CD4-positive, CD25-positive, alpha-beta regulatory T cell (primary cell): ENCODE results near the gene FBXO22. TPM values are rescaled to one million over a fixed set of nuclear protein-coding genes. Genes with fewer than 3 reads are reported as not detected.
A peak's percentile ranks its signal among the peaks of the same experiment; 100 is the strongest.

Source experiments
- ATAC-seq, 2 donors: fragments of 150-1000 bp; cut with Tn5 transposase; one replicate each; pipeline ENCODE4 v1.10.0; 2021; ENCODE audit warnings: low read depth in 2 of 2, moderate number of reproducible peaks in 2 of 2, moderate library complexity in 1 of 2
- DNase-seq, 3 donors: peaks; one replicate each; pipeline versions ENCODE4 v3.0.0 to v3.0.0-alpha.2; 2012 to 2022; ENCODE audit warnings: mixed read lengths in 1 of 3
- H3K27ac ChIP-seq: one replicate; pipeline ENCODE4 v1.7.0; 2013; ENCODE audit warnings: mild to moderate bottlenecking, low read length; ENCODE audit not compliant: insufficient read depth, poor library complexity, severe bottlenecking
- H3K27me3 ChIP-seq: one replicate; pipeline ENCODE4 v1.7.0; 2013; ENCODE audit warnings: low read length; ENCODE audit not compliant: control insufficient read depth, insufficient read depth
- H3K36me3 ChIP-seq: one replicate; pipeline ENCODE4 v1.7.0; 2013; ENCODE audit warnings: mild to moderate bottlenecking, low read length, moderate library complexity; ENCODE audit not compliant: control insufficient read depth, insufficient read depth
- H3K4me1 ChIP-seq: 2 replicates; pipeline ENCODE4 v1.7.0; 2013; ENCODE audit warnings: mild to moderate bottlenecking, low read length; ENCODE audit not compliant: insufficient read depth, control insufficient read depth, poor library complexity, severe bottlenecking
- H3K4me3 ChIP-seq: one replicate; pipeline ENCODE4 v1.7.0; 2013; ENCODE audit warnings: low read depth, mild to moderate bottlenecking, low read length, moderate library complexity
- H3K9me3 ChIP-seq, 2 experiments: 1 replicate in 1 of 2; 2 replicates in 1 of 2; pipeline ENCODE4 v1.7.0; 2013; ENCODE audit warnings: low read length in 2 of 2, mild to moderate bottlenecking in 1 of 2, moderate library complexity in 1 of 2; ENCODE audit not compliant: control insufficient read depth in 2 of 2
- H3K27ac Mint-ChIP-seq, 3 donors: one replicate each; pipeline ENCODE4 v1.8.0; 2020 to 2022; ENCODE audit warnings: mild to moderate bottlenecking in 3 of 3, mixed read lengths in 3 of 3, moderate library complexity in 2 of 3
- H3K27me3 Mint-ChIP-seq: one replicate; pipeline ENCODE4 v1.8.0; 2022; ENCODE audit warnings: mild to moderate bottlenecking, mixed read lengths
- H3K36me3 Mint-ChIP-seq: one replicate; pipeline ENCODE4 v1.8.0; 2020; ENCODE audit warnings: mixed read lengths
- H3K4me1 Mint-ChIP-seq, 4 donors: one replicate each; pipeline ENCODE4 v1.8.0; 2020 to 2022; ENCODE audit warnings: mixed read lengths in 4 of 4, mild to moderate bottlenecking in 1 of 4
- H3K4me3 Mint-ChIP-seq, 4 donors: one replicate each; pipeline ENCODE4 v1.8.0; 2020 to 2022; ENCODE audit warnings: mild to moderate bottlenecking in 4 of 4, mixed read lengths in 4 of 4, moderate library complexity in 3 of 4
- H3K9me3 Mint-ChIP-seq, 7 donors: one replicate each; pipeline ENCODE4 v1.8.0; 2020 to 2022; ENCODE audit warnings: mixed read lengths in 7 of 7, mild to moderate bottlenecking in 3 of 7, moderate library complexity in 2 of 7
- polyA plus RNA-seq, 4 donors: library from polyadenylated mRNA; unstranded; fragments of 300-500 nt; fragmentation: Illumina TruSeq; gene quantifications; one replicate each; pipeline ENCODE4 v1.2.3, GENCODE V29; 2021
- total RNA-seq: library from RNA; stranded (reverse); gene quantifications from one replicate; pipeline ENCODE4 v1.2.3, GENCODE V29; 2022

FBXO22 gene
- total and polyA plus RNA-seq, 5 donors from 2014 or later = 11.3 to 27.3 (median 19.8) TPM

DNA sequence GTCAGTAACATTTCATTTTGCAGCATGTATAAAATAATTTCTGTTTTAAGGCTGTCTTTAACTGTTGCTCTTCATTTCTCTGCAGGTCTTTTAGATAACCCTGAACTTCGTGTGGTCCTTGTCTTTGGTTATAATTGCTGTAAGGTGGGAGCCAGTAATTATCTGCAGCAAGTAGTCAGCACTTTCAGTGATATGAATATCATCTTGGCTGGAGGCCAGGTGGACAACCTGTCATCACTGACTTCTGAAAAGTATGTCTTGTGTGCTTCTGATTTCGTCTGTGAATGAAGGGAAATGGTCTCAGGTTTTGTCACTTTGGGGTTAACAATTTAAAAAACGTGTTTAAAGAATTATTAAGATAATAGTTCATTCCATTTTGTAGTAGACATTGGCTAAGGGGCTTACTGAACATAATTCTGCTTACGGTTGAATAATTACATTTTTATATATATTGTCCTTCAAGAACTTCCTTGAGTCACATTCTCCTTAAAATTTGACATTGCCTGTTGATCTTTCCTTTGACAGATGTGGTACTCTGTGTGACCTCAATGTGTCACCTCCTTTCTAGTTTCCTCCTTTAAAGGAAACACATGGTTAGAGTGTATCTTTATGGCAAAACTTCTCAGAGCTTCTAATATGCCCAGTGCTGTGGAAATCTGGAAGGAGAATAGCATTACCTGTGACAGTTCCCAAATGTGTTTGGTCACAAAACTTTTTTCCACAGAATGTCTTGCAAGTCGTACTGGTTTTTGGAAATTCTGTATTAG, 26.3 kb downstream of the FBXO22 start:
- no peak for ATAC-seq
- H3K27me3 Mint-ChIP-seq = no peaks in the 10 kb centered on the region
- Histone ChIP-seq H3K27ac (no peak overlapping the region), H3K27me3 (no peaks in the 10 kb centered on the region), H3K4me3 (no peak overlapping the region), H3K9me3 (no peaks in the 10 kb centered on the region), H3K4me1 (no peaks in the 10 kb centered on the region), H3K36me3 (peaks cover 46% of the 10 kb centered on the region)
- H3K9me3 Mint-ChIP-seq = no peaks in the 10 kb centered on the region
- H3K36me3 Mint-ChIP-seq = peaks cover 60% of the 10 kb centered on the region
- no peak for DNase-seq
- no peak overlapping the region for H3K4me3 Mint-ChIP-seq
- peaks cover 0 to 21% (median 9%) of the 10 kb centered on the region in 4 donors for H3K4me1 Mint-ChIP-seq
- no peak overlapping the region for H3K27ac Mint-ChIP-seq

DNA sequence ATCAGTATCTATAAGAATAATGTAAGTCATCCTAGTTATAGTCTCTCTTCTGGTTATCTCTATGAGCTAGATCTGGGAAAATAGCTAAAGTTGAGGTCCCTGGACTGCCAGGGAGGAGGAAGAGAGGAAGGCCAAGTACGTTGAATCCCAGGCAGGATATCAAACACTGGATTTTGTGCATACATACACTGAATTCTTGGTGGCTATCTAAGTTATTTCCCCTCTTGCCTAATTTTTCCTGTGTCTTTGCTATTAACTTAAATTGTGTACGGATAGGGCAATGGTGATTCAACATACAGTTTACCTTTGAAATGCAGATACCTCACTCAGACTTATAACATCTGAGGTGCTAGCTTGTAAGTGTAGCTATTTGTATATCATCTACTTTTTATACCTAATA, 27.2 kb downstream of the FBXO22 start:
- Histone ChIP-seq H3K36me3 (peaks cover 42% of the 10 kb centered on the region), H3K27ac (no peak overlapping the region), H3K4me1 (no peaks in the 10 kb centered on the region), H3K27me3 (no peaks in the 10 kb centered on the region), H3K4me3 (no peak overlapping the region), H3K9me3 (no peaks in the 10 kb centered on the region)
- Mint-ChIP-seq H3K4me3 (no peak overlapping the region), H3K36me3 (peaks cover 59% of the 10 kb centered on the region), H3K4me1 (peaks cover 0 to 18% (median 3%) of the 10 kb centered on the region in 4 donors), H3K27ac (no peak overlapping the region), H3K9me3 (peaks cover 0 to 2% (median 0%) of the 10 kb centered on the region in 7 donors), H3K27me3 (no peaks in the 10 kb centered on the region)
- ATAC-seq (no peak), DNase-seq (no peak)

DNA sequence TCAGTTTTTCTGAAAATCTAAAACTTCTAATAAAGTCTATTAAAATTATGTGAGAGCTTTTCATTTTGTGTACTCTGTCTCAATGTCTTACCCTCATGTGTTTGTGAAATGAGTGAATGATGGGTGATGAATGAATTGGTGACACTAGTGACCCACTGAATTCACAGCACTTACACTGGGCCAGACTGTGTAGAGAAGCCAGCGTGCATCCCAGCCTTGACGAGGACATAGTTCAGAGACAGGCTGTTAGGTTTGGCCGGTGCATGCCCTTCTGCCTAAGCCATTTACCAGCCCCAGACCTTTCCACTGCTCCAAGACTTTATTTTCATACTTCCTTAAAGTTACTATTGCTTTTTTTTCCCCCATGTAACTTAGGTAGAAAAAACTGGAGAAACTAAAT, 38.8 kb downstream of the FBXO22 start:
- Mint-ChIP-seq H3K4me3 (no peak overlapping the region), H3K9me3 (peaks cover 0 to 15% (median 0%) of the 10 kb centered on the region in 7 donors), H3K27ac (no peak overlapping the region), H3K36me3 (peaks cover 15% of the 10 kb centered on the region), H3K27me3 (peaks cover 14% of the 10 kb centered on the region), H3K4me1 (no peaks in the 10 kb centered on the region)
- no peak for DNase-seq
- H3K27me3 ChIP-seq = peaks cover 6% of the 10 kb centered on the region
- ATAC-seq = no peak
- no peak overlapping the region for H3K4me3 ChIP-seq
- H3K27ac ChIP-seq = no peak overlapping the region
- no peaks in the 10 kb centered on the region for H3K4me1 ChIP-seq
- peaks cover 3% of the 10 kb centered on the region for H3K36me3 ChIP-seq
- H3K9me3 ChIP-seq = no peaks in the 10 kb centered on the region

DNA sequence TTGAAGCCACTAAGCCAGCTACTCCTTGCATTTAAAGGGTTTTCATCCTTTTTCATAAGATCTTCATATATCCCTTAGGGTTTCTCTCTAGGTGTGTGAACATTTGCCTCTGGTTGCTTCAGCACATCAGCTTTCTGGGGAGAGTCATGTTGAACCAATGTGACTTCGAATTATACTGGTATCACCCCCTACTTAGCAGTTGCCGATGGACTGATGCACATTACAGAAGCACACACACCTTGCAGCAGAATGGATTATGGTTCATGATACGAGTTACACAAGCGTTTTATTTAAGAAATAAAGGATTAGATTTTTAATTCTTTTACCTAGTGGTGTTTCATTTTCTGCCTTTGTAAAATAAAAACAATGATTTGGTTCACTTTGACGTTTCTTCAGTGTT, 39.6 kb downstream of the FBXO22 start:
- H3K9me3 ChIP-seq = no peaks in the 10 kb centered on the region
- H3K27ac ChIP-seq = no peak overlapping the region
- H3K27me3 Mint-ChIP-seq = peaks cover 20% of the 10 kb centered on the region
- no peak overlapping the region for H3K4me3 Mint-ChIP-seq
- no peak overlapping the region for H3K4me3 ChIP-seq
- ATAC-seq = no peak
- H3K27me3 ChIP-seq = peaks cover 9% of the 10 kb centered on the region
- H3K27ac Mint-ChIP-seq = peak overlapping the region in 1 of 3 donors; percentile 2
- H3K4me1 ChIP-seq = no peaks in the 10 kb centered on the region
- peaks cover 0 to 15% (median 0%) of the 10 kb centered on the region in 7 donors for H3K9me3 Mint-ChIP-seq
- no peak for DNase-seq
- no peaks in the 10 kb centered on the region for H3K4me1 Mint-ChIP-seq
- H3K36me3 ChIP-seq = no peaks in the 10 kb centered on the region
- peaks cover 9% of the 10 kb centered on the region for H3K36me3 Mint-ChIP-seq

DNA sequence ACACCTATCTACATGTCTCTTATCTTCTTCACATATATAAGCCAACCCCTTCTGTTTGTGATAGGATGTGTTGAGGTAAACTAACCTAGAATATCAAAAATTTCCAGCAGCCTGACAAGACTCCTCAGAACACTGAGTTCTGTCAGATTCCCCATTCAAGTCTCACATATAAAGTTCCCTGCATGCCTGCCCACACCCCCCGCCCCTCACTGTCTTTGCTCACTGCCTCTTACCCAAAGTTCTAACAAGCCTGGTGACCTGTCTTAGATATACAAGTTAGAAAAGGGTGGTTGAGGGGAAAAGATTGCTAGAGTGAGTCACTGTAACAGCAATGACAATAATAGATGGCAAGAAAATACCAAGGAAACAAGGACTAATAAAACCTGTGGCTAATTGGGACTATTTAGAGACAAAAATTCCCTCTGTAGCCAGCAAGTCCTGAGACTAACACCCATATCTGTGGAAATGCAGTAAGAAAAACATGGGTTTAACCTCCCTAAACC, 40.1 kb downstream of the FBXO22 start:
- H3K4me3 ChIP-seq = no peak overlapping the region
- H3K4me1 Mint-ChIP-seq = no peaks in the 10 kb centered on the region
- DNase-seq (no peak), ATAC-seq (no peak)
- H3K4me3 Mint-ChIP-seq = no peak overlapping the region
- no peaks in the 10 kb centered on the region for H3K4me1 ChIP-seq
- no peak overlapping the region for H3K27ac ChIP-seq
- H3K27me3 Mint-ChIP-seq = peaks cover 24% of the 10 kb centered on the region
- H3K9me3 Mint-ChIP-seq = peaks cover 0 to 12% (median 0%) of the 10 kb centered on the region in 7 donors
- H3K9me3 ChIP-seq = no peaks in the 10 kb centered on the region
- peaks cover 9% of the 10 kb centered on the region for H3K27me3 ChIP-seq
- H3K27ac Mint-ChIP-seq = peak overlapping the region in 1 of 3 donors; percentile 2
- peaks cover 4% of the 10 kb centered on the region for H3K36me3 Mint-ChIP-seq
- H3K36me3 ChIP-seq = no peaks in the 10 kb centered on the region

DNA sequence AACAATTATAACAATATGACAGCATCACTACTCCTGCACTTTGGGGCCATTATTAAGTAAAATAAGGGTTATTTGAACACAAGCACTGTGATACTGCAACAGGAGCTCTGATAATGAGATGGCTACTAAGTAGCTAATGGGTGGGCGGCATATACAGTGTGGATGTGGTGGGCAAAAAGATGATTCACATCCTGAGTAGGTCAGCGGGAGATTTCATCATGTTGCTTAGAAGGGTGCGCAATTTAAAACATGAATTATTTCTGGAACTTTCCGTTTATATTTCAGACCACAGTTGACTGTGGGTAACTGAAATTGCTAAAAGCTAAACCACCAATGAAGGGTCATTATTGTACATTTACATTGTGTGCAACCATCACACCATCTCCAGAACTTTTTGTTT, 42.3 kb downstream of the FBXO22 start:
- no peak overlapping the region for H3K4me3 ChIP-seq
- Mint-ChIP-seq H3K36me3 (no peaks in the 10 kb centered on the region), H3K9me3 (peaks cover 0 to 5% (median 0%) of the 10 kb centered on the region in 7 donors), H3K27ac (no peak overlapping the region), H3K4me3 (no peak overlapping the region), H3K4me1 (no peaks in the 10 kb centered on the region), H3K27me3 (peaks cover 44% of the 10 kb centered on the region)
- DNase-seq (no peak), ATAC-seq (no peak)
- H3K27ac ChIP-seq = no peak overlapping the region
- H3K36me3 ChIP-seq = no peaks in the 10 kb centered on the region
- H3K4me1 ChIP-seq = no peaks in the 10 kb centered on the region
- peaks cover 9% of the 10 kb centered on the region for H3K27me3 ChIP-seq
- no peaks in the 10 kb centered on the region for H3K9me3 ChIP-seq

DNA sequence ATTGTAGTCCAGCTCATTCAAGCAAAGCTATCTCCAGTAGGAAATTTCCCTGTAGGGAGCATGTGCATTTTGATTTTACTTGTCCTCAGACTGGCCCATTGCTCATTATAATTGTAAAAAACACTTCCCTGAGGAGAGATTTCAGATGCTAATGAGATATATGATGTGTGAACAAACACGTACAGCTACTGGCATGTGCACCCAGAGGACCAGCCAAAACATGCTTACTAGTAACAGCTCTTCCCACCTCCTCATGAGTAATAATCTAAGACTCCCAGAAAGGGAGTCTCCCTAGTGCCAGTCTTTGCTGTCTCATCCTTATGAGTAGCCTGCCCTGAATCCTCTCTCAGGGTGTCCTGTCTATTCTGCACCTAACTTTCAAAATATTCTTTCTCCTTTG, 43.4 kb downstream of the FBXO22 start:
- DNase-seq (no peak), ATAC-seq (no peak)
- no peaks in the 10 kb centered on the region for H3K9me3 ChIP-seq
- no peak overlapping the region for H3K4me3 ChIP-seq
- Mint-ChIP-seq H3K9me3 (peaks cover 0 to 5% (median 0%) of the 10 kb centered on the region in 7 donors), H3K27me3 (peaks cover 48% of the 10 kb centered on the region), H3K27ac (no peak overlapping the region), H3K4me3 (no peak overlapping the region), H3K36me3 (no peaks in the 10 kb centered on the region), H3K4me1 (no peaks in the 10 kb centered on the region)
- H3K4me1 ChIP-seq = no peaks in the 10 kb centered on the region
- H3K36me3 ChIP-seq = no peaks in the 10 kb centered on the region
- H3K27ac ChIP-seq = no peak overlapping the region
- H3K27me3 ChIP-seq = peaks cover 11% of the 10 kb centered on the region
